Vagina (tissue), 2 donors: ENCODE measurements around the gene GPR101.

Source experiments
- CTCF ChIP-seq, 3 experiments: fragments of 450-650 bp in 2 of 3; fragments of 200-600 bp in 1 of 3; sonication (generic) in 1 of 3; IDR thresholded peaks; one replicate each; pipeline ENCODE4 v1.5.1; 2017 to 2019; ENCODE audit warnings: antibody characterized with exemption in 3 of 3, mild to moderate bottlenecking in 2 of 3, moderate library complexity in 2 of 3
- POLR2A ChIP-seq, 2 donors: fragments of 450-650 bp; IDR thresholded peaks; one replicate each; pipeline ENCODE4 v1.6.1; 2017; ENCODE audit warnings: antibody characterized with exemption in 2 of 2, mild to moderate bottlenecking in 2 of 2, moderate library complexity in 2 of 2

DNA sequence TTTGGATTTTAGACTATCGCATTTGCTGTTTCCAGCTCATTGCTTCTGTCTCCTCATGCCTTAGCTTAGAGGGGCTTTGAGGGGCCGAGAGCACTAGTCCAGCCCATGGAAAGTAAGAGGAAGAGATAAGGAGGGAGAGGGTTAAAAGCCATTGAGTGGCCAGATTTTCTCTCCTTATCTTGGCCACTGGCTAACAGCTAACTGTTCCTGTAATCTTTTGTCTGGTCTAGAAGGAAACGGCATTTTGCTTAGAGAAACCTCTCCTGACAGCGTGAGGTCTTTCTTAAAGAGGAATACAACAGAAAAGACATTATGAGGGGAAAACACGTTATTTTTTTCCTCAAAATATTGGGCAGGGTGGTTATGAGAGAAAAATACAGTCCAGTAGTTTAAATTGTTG, 7.9 kb downstream of the GPR101 start:
- TF ChIP-seq CTCF (IDR thresholded peaks at IDR 0.05) (no peak), POLR2A (IDR thresholded peaks at IDR 0.05) (no peak)
